K562 (cell line): Measurements from ENCODE around the gene PIGT.

Source experiments
- ETS2 ChIP-seq: IDR thresholded peaks from 2 replicates; pipeline ENCODE4 v1.6.1; 2016; ENCODE audit warnings: borderline replicate concordance, missing genetic modification characterization, mild to moderate bottlenecking, moderate library complexity, missing compliant biosample characterization; ENCODE audit not compliant: poor library complexity, severe bottlenecking
- IRF2 ChIP-seq: sonication (generic); formaldehyde crosslinking; IDR thresholded peaks from 2 replicates; pipeline ENCODE4 v1.8.1; 2022; ENCODE audit warnings: mild to moderate bottlenecking, missing genetic modification reagents
- MAFG ChIP-seq: fragments of 450-650 bp; conservative IDR thresholded peaks from 2 replicates; pipeline ENCODE4 v1.6.1; 2016; ENCODE audit warnings: missing genetic modification characterization, missing compliant biosample characterization
- POLR2A ChIP-seq: fragments of 450-650 bp; conservative IDR thresholded peaks from 2 replicates; pipeline ENCODE4 v1.6.1; 2016
- PRMT5 ChIP-seq: sonication (generic); formaldehyde crosslinking; IDR thresholded peaks from 2 replicates; pipeline ENCODE4 v1.5.0; 2020; ENCODE audit warnings: missing genetic modification reagents
- TAF9B ChIP-seq: fragments of 450-650 bp; IDR thresholded peaks from 2 replicates; pipeline ENCODE4 v1.6.1; 2018; ENCODE audit warnings: mild to moderate bottlenecking; ENCODE audit not compliant: partially characterized antibody
- TBP ChIP-seq: optimal IDR thresholded peaks from 2 replicates; pipeline ENCODE3; 2011; ENCODE audit warnings: low read depth, low read length, improper control_type of control experiment
- TCF7L2 ChIP-seq: fragments of 150-350 bp; IDR thresholded peaks from 2 replicates; pipeline ENCODE4 v1.6.1; 2016; ENCODE audit warnings: low read depth, mild to moderate bottlenecking, low read length, moderate library complexity
- THAP7 ChIP-seq: fragments of 250-450 bp; sonication (Bioruptor Pico); IDR thresholded peaks from 2 replicates; pipeline ENCODE4 v1.5.0; 2021
- THRAP3 ChIP-seq: fragments of 450-650 bp; IDR thresholded peaks from 2 replicates; pipeline ENCODE4 v1.6.1; 2016; ENCODE audit warnings: mild to moderate bottlenecking, inconsistent platforms, borderline replicate concordance
- ZNF282 ChIP-seq: sonication (generic); formaldehyde crosslinking; IDR thresholded peaks from 2 replicates; pipeline ENCODE4 v1.8.1; 2023; ENCODE audit warnings: missing genetic modification reagents

GRCh38 chr20:45462711-45463509 lies 47.0 kb downstream of the PIGT start:
- TF ChIP-seq TAF9B = no peak
- TF ChIP-seq TBP = no peak
- no peak for TF ChIP-seq THRAP3
- no peak for TF ChIP-seq TCF7L2
- TF ChIP-seq ZNF282 (CRISPR knock-in tag) = no peak
- no peak for TF ChIP-seq THAP7 (CRISPR knock-in tag)
- no peak for TF ChIP-seq IRF2 (CRISPR knock-in tag)
- TF ChIP-seq ETS2 = no peak
- no peak for TF ChIP-seq POLR2A
- TF ChIP-seq PRMT5 (CRISPR knock-in tag) = no peak
- no peak for TF ChIP-seq MAFG (tag)
